Neuron (in vitro differentiated cells): ENCODE results near the gene FGF9.
A peak's percentile ranks its signal among the peaks of the same experiment; 100 is the strongest.

Experiments used
- H2AFZ ChIP-seq: one replicate; pipeline ENCODE4 v1.6.1; 2013; ENCODE audit warnings: low read depth, mild to moderate bottlenecking, inconsistent platforms, low read length, moderate library complexity
- H3K27me3 ChIP-seq: one replicate; pipeline ENCODE4 v1.6.1; 2013; ENCODE audit warnings: low read length; ENCODE audit not compliant: insufficient read depth
- H3K36me3 ChIP-seq: one replicate; pipeline ENCODE4 v1.6.1; 2013; ENCODE audit warnings: low read length; ENCODE audit not compliant: insufficient read depth
- H3K4me1 ChIP-seq: one replicate; pipeline ENCODE4 v1.6.1; 2013; ENCODE audit warnings: low read length; ENCODE audit not compliant: insufficient read depth
- H3K4me3 ChIP-seq: 2 replicates; pipeline ENCODE4 v1.5.1; 2013; ENCODE audit warnings: mild to moderate bottlenecking, low read length, moderate library complexity
- H3K9me3 ChIP-seq: one replicate; pipeline ENCODE4 v1.6.1; 2013; ENCODE audit warnings: low read length

The FGF9 gene

DNA sequence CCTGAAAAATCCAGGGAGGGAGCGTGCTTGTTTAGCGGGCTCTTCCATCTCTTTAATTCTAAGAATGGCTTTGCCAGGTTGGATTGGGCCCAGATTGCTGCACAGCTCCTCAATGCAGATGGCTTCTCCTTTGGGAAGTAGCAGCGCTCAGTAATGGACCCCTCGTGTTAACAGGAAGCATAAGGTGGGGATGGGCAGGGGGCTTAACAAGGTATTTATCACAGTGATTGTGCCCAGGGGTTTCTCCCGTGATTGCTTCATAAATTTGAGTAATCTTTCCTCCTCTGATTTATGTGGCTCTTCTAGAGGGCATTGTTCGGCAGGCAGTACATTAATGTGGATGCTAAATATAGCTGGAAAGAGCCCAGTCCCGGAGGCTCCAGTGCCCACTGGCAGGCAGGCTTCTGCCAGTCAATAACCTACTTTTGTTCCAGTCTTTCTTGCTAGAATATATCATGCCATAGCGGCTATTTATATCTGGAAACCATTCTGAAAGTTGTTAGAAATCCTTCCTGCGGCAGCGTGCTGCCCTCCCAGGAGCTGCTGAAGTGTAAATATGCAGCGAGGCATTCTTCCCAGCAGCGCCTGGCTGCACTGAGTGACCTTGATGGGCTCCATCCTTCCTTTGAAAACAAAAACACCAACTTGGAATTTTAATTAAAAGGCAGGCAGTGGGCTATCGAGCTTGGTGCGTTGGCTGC, 65.0 kb downstream of the FGF9 start:
- H2AFZ ChIP-seq, result peak overlapping the region; percentile 92
- H3K4me3 ChIP-seq, result peak overlapping the region; percentile 37
- H3K27me3 ChIP-seq, result no peaks in the 10 kb centered on the region
- H3K4me1 ChIP-seq, result peaks cover 14% of the 10 kb centered on the region
- no peaks in the 10 kb centered on the region for H3K9me3 ChIP-seq
- no peaks in the 10 kb centered on the region for H3K36me3 ChIP-seq

DNA sequence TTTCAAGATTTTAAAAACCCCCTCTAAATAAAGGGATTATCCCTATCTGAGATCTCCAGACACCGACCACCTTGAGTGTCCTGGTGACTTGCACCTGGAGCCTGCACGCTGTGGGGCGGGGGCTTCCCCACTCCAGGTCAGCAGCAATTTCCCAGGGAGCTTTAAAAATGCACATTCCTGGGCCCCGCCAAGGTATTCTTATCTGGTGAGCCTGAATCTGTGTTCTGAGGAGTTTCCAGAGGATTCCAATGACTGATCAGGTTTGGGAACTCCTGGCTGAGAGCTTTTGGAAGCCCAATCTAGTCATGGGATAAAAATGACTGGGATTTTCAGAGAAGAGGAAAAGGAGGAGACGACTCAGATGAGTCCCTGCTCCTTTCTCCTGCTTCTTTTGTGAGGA, 66.1 kb downstream of the FGF9 start:
- Histone ChIP-seq H3K27me3 (no peaks in the 10 kb centered on the region), H3K4me1 (peaks cover 14% of the 10 kb centered on the region), H3K4me3 (no peak overlapping the region), H3K9me3 (no peaks in the 10 kb centered on the region), H2AFZ (no peak overlapping the region), H3K36me3 (no peaks in the 10 kb centered on the region)

- Histone ChIP-seq H2AFZ (no peak overlapping the region), H3K27me3 (no peaks in the 10 kb centered on the region), H3K9me3 (no peaks in the 10 kb centered on the region), H3K36me3 (no peaks in the 10 kb centered on the region), H3K4me3 (no peak overlapping the region), H3K4me1 (peaks cover 14% of the 10 kb centered on the region)
These were observed 67.8 kb downstream of the FGF9 start for GRCh38 chr13:21738630-21739029.

DNA sequence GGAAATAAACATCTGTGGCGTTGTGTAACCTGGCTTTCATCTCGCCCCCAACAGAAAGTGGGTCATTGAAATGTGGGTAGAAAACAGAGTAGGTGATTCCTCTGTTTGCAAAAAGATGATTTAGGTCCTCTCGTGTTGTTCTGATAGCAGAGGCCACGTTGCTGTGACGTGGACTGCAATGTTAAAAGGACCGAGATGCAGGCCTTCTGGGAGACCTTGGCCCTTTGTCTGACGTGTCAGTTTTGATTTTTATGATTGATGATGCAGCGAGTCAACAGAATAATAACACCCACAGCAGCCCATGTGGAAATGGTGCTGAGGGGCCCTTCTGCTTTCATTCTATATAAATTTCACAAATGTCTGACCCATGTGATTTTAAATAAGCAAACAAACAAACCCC, 68.9 kb downstream of the FGF9 start:
- H3K4me3 ChIP-seq, result no peak overlapping the region
- no peaks in the 10 kb centered on the region for H3K27me3 ChIP-seq
- H3K36me3 ChIP-seq, result no peaks in the 10 kb centered on the region
- H2AFZ ChIP-seq, result no peak overlapping the region
- H3K4me1 ChIP-seq, result peaks cover 14% of the 10 kb centered on the region
- no peaks in the 10 kb centered on the region for H3K9me3 ChIP-seq

DNA sequence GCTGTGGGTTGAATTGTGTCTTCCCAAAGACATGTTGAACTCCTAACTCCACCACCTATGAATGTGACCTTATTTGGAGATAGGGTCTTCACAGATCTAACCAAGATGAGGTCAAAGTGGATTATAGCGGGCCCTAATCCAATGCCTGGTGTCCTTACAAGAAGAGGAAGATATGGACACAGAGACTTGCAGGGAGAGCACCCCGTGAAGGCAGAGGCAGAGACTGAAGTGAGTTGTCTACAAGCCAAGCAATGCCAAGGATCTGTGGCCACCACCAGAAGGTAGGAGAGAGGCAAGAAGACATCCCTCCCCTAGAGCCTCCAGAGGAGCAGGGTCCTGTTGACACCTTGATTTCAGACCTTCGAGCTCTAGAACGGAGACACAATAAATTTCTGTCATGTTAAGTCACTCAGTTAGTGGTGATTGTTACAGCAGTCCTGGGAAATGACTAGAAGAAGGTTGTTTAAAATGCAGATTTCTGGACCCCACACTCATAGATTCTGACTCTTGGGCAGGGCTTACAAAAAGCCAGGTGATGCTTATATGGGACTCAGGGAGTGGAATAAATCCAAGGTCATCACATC, 70.6 kb downstream of the FGF9 start:
- H3K9me3 ChIP-seq, result no peaks in the 10 kb centered on the region
- H3K4me3 ChIP-seq, result no peak overlapping the region
- peaks cover 4% of the 10 kb centered on the region for H3K4me1 ChIP-seq
- no peaks in the 10 kb centered on the region for H3K27me3 ChIP-seq
- H3K36me3 ChIP-seq, result no peaks in the 10 kb centered on the region
- no peak overlapping the region for H2AFZ ChIP-seq

DNA sequence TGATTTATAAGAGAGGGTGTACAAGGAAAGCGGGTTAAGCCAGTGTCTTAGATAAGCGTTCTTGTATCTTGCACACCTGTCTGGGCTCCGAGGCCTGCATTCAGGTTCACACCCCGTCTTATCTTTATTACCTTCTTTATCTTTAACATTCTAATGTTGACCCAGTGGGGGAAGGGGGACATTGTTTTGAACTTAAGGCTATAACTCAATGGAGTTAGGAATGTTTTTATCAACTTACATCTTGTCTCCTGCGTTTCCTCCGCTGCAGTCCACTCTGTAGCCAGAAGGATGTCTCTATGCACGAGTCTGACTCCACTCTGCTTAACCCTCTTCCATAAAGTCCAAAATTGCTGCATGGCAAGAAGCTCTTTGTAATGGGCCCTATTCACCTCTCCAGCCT, 71.2 kb downstream of the FGF9 start:
- no peak overlapping the region for H3K4me3 ChIP-seq
- no peaks in the 10 kb centered on the region for H3K4me1 ChIP-seq
- H3K36me3 ChIP-seq, result no peaks in the 10 kb centered on the region
- no peaks in the 10 kb centered on the region for H3K27me3 ChIP-seq
- no peak overlapping the region for H2AFZ ChIP-seq
- no peaks in the 10 kb centered on the region for H3K9me3 ChIP-seq

DNA sequence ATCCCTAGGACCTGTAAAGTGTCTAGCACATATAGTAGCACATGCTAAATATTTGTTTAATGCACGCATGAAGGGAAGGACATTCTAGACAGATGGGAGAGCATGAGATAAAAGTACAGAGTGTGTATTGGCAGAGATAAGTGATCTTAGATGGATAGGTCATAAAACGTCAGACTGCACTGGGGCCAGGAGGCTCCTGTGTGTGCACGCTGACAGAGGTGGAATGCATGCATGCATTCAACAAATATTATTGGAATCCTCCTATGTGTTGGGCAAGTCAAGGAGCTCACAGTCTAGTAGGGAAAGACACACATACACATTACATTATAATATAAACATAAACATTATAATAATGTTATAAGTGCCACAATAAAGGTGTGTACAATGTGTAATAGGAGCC, 73.3 kb downstream of the FGF9 start:
- Histone ChIP-seq H3K27me3 (no peaks in the 10 kb centered on the region), H3K4me1 (no peaks in the 10 kb centered on the region), H3K9me3 (no peaks in the 10 kb centered on the region), H3K4me3 (no peak overlapping the region), H3K36me3 (no peaks in the 10 kb centered on the region), H2AFZ (no peak overlapping the region)

GRCh38 chr13:21745307-21745706, 74.4 kb downstream of the FGF9 start:
- no peaks in the 10 kb centered on the region for H3K36me3 ChIP-seq
- H3K9me3 ChIP-seq, result no peaks in the 10 kb centered on the region
- H3K4me1 ChIP-seq, result no peaks in the 10 kb centered on the region
- H3K27me3 ChIP-seq, result no peaks in the 10 kb centered on the region
- no peak overlapping the region for H3K4me3 ChIP-seq
- H2AFZ ChIP-seq, result no peak overlapping the region

DNA sequence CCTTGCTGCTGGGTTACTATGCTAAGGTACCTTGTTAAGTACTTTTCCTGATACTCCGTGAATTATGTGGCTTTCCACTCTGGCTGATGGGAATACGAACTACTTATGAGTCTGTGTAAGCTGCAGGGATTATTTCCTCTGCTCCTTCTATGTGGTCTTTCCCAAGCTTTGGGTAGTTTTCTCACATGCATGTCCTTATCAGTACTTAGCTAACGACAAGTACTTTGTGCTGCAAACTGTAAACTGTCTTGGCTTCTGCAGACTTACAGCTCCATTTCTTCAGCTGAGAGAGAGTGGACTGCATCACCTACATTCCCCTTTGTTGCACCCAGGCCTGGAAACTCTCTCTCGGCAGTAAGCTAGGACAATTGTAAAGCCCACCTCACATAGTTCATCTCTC, 76.6 kb downstream of the FGF9 start:
- no peaks in the 10 kb centered on the region for H3K36me3 ChIP-seq
- no peaks in the 10 kb centered on the region for H3K27me3 ChIP-seq
- H3K4me3 ChIP-seq, result no peak overlapping the region
- no peak overlapping the region for H2AFZ ChIP-seq
- no peaks in the 10 kb centered on the region for H3K4me1 ChIP-seq
- no peaks in the 10 kb centered on the region for H3K9me3 ChIP-seq

DNA sequence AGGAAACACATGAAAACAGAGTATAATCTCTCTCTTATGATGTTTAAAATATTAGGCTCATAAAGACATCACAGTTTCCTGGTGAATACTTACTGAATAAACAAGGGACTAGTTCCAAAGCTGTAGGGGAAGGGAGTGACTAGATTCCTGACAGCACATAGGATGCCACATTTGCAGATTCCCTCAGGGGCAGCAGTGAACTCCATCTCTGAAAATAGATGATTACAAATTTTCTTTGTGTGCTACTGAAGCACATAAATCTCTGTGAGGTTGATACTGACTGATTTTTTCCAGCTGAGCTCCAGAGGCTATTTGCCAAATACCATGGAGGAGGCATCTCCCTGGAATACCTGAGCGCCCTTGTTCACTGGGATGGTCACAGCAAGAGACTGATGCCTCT, 77.3 kb downstream of the FGF9 start:
- Histone ChIP-seq H3K27me3 (no peaks in the 10 kb centered on the region), H3K4me3 (no peak overlapping the region), H3K9me3 (no peaks in the 10 kb centered on the region), H3K4me1 (no peaks in the 10 kb centered on the region), H2AFZ (no peak overlapping the region), H3K36me3 (no peaks in the 10 kb centered on the region)

DNA sequence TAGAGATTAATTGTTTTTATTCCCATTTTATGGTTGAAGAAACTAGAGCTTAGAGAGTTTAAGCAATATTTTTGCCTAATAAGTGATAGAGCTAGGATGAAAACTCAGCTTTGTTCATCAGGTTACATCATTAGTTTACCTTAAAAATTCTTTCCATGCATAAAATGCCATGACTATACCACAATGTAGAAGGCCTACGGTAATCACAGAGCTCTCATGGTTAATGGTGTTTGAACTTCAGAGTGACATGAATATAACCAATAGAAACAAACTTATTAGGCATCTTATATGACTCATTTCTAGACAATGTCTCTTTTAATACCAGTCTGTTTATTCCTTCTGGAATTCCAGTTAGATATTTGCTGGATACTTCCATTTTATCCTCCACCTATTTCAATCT, 78.5 kb downstream of the FGF9 start:
- Histone ChIP-seq H3K4me3 (no peak overlapping the region), H2AFZ (no peak overlapping the region), H3K36me3 (no peaks in the 10 kb centered on the region), H3K4me1 (no peaks in the 10 kb centered on the region), H3K9me3 (no peaks in the 10 kb centered on the region), H3K27me3 (no peaks in the 10 kb centered on the region)

- H2AFZ ChIP-seq, result no peak overlapping the region
- no peaks in the 10 kb centered on the region for H3K9me3 ChIP-seq
- no peaks in the 10 kb centered on the region for H3K4me1 ChIP-seq
- H3K4me3 ChIP-seq, result no peak overlapping the region
- no peaks in the 10 kb centered on the region for H3K27me3 ChIP-seq
- no peaks in the 10 kb centered on the region for H3K36me3 ChIP-seq
These were observed 81.6 kb downstream of the FGF9 start for GRCh38 chr13:21752501-21752900.

DNA sequence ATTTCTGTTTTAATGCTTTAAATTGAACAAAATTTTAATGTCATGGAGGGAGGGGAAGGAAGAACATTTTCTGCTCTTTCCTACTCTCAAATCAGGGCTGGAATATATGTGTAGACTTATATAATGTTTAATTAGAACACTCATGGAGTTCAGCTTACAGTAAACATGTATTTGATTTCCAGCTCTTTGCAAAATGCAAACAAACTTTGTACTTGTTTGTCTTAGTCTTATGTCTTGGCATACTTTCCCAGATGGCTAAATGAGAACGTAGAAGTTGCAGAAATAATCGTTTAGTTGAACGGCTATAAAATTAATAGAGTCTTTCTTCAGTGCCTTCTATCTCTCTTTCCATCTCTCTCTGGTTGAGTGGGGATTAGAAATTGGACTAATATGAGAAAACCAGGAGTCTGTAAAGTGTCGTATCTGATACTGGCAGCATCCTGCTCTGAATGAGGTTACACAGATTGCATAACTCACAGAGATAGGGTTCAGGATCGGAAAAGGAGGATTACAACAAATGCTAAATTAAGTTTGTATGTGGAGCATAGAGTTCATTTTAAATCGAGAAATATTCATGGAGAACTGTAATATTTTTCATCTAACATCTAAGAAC, 82.3 kb downstream of the FGF9 start:
- H3K4me3 ChIP-seq, result no peak overlapping the region
- H3K9me3 ChIP-seq, result no peaks in the 10 kb centered on the region
- no peaks in the 10 kb centered on the region for H3K36me3 ChIP-seq
- H3K27me3 ChIP-seq, result no peaks in the 10 kb centered on the region
- no peaks in the 10 kb centered on the region for H3K4me1 ChIP-seq
- no peak overlapping the region for H2AFZ ChIP-seq
